Measurements from ENCODE around the gene SPIRE1.
A peak's percentile ranks its signal among the peaks of the same experiment; 100 is the strongest.
"Not testable (repeated sequence)": the region's sequence is repeated elsewhere in the genome, so short reads cannot be mapped to it uniquely, and the experiment has no call there.

Gene SPIRE1

GRCh38 chr18:12638644-12639124 lies 19.2 kb downstream of the SPIRE1 start:
- no peak for DNase-seq (ENCODE audit: low read depth, low spot score)
- TF ChIP-seq, protein P1, sequence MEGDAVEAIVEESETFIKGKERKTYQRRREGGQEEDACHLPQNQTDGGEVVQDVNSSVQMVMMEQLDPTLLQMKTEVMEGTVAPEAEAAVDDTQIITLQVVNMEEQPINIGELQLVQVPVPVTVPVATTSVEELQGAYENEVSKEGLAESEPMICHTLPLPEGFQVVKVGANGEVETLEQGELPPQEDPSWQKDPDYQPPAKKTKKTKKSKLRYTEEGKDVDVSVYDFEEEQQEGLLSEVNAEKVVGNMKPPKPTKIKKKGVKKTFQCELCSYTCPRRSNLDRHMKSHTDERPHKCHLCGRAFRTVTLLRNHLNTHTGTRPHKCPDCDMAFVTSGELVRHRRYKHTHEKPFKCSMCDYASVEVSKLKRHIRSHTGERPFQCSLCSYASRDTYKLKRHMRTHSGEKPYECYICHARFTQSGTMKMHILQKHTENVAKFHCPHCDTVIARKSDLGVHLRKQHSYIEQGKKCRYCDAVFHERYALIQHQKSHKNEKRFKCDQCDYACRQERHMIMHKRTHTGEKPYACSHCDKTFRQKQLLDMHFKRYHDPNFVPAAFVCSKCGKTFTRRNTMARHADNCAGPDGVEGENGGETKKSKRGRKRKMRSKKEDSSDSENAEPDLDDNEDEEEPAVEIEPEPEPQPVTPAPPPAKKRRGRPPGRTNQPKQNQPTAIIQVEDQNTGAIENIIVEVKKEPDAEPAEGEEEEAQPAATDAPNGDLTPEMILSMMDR (IDR thresholded peaks at IDR 0.05; ENCODE audit: low read depth, low read length), result no peak
- no peak overlapping the region for H3K4me3 ChIP-seq (ENCODE audit: low read depth, low read length)
- in situ Hi-C loops (cut with HindIII; ENCODE audit: low sequenced_read_pairs), result no loop called here

GRCh38 chr18:12637901-12638643 lies 19.8 kb downstream of the SPIRE1 start:
- DNase-seq (ENCODE audit: low read depth, low spot score), result no peak
- in situ Hi-C loops (cut with HindIII; ENCODE audit: low sequenced_read_pairs), result no loop called here
- no peak overlapping the region for H3K4me3 ChIP-seq (ENCODE audit: low read depth, low read length)
- TF ChIP-seq, protein P1 (IDR thresholded peaks at IDR 0.05; ENCODE audit: low read depth, low read length), result no peak

- in situ Hi-C loops (cut with HindIII; ENCODE audit: low sequenced_read_pairs), result no loop called here
- DNase-seq (ENCODE audit: low read depth, low spot score), result no peak
- H3K4me3 ChIP-seq (ENCODE audit: low read depth, low read length), result no peak overlapping the region
- TF ChIP-seq, protein P1 (IDR thresholded peaks at IDR 0.05; ENCODE audit: low read depth, low read length), result no peak
Measured at GRCh38 chr18:12637393-12637792, 20.5 kb downstream of the SPIRE1 start.

DNA sequence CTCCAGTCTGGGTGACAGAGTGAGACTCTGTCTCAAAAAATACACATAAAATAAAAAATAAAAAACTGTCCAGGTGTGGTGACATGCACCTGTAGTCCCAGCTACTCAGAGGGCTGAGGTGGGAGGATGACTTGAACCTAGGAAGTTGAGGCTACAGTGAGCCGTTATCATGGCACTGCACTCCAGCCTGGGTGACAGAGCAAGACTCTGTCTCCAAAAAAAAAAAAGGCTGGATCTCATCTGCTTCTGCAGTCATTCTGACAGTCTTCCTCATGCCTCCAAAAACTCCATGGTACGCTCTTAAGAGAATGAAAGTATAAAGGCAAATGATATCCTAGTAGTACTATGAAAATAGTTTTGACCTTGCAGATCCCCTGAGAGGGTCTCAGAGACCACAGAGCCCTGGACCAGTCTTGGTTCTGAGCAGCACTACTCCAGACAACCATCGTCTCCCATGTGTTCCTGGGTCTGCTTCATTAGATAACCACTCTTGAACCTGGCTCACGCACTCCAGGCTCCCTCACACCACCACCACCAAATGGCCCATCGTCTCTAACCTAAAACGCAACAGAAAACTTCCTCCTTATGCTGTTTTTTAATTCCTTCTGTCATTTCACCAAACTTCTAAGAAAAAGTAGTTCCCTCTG lies 26.0 kb downstream of the SPIRE1 start:
- no peak overlapping the region for H3K4me3 ChIP-seq (ENCODE audit: low read depth, low read length)
- no peak for DNase-seq (ENCODE audit: low read depth, low spot score)
- TF ChIP-seq, protein P1 (IDR thresholded peaks at IDR 0.05; ENCODE audit: low read depth, low read length), result no peak
- in situ Hi-C loops (cut with HindIII; ENCODE audit: low sequenced_read_pairs), result no loop called here

DNA sequence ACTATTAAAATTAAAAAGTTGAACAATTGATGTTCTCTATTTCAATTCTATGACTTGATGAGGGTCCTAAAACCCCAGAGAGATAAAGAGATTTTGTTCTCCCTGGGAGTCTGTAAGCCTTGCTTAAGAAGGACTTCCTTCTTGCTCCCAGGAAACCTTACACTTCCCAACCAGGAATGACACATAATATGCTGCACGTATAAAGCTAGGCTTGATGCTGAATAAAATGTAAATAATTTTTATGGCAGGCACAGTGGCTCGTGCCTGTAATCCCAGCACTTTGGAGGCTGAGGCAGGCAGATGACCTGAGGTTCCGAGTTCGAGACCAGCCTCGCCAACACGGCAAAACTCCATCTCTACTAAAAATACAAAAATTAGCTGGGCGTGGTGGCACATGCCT lies 27.8 kb downstream of the SPIRE1 start:
- peak; percentile 45 for DNase-seq (ENCODE audit: low read depth, low spot score)
- in situ Hi-C loops (cut with HindIII; ENCODE audit: low sequenced_read_pairs), result no loop called here
- TF ChIP-seq, protein P1 (IDR thresholded peaks at IDR 0.05; ENCODE audit: low read depth, low read length), result no peak
- H3K4me3 ChIP-seq (ENCODE audit: low read depth, low read length), result no peak overlapping the region

- in situ Hi-C loops (cut with HindIII; ENCODE audit: low sequenced_read_pairs), result no loop called here
- no peak overlapping the region for H3K4me3 ChIP-seq (ENCODE audit: low read depth, low read length)
- peak; percentile 73 for DNase-seq (ENCODE audit: low read depth, low spot score)
- TF ChIP-seq, protein P1 (IDR thresholded peaks at IDR 0.05; ENCODE audit: low read depth, low read length), result no peak
Measured at GRCh38 chr18:12628706-12629702, 28.9 kb downstream of the SPIRE1 start.

DNA sequence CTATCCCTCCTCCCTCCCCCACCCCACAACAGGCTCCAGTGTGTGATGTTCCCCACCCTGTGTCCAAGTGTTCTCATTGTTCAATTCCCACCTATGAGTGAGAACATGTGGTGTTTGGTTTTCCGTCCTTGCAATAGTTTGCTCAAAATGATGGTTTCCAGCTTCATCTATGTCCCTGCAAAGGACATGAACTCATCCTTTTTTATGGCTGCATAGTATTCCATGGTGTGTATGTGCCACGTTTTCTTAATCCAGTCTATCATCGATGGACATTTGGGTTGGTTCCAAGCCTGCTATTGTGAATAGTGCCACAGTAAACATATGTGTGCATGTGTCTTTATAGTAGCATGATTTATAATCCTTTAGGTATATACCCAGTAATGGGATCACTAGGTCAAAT lies 30.7 kb downstream of the SPIRE1 start:
- in situ Hi-C loops (cut with HindIII; ENCODE audit: low sequenced_read_pairs); H3K4me3 ChIP-seq (ENCODE audit: low read depth, low read length); DNase-seq (ENCODE audit: low read depth, low spot score): not testable (repeated sequence)

All from astrocyte of the spinal cord (primary cell).